A549 (cell line): Measurements from ENCODE around the gene ARAP1.

ENCODE experiments used
- CTCF ChIP-seq: fragments of >200 bp; sonication (Bioruptor Twin); formaldehyde crosslinking; IDR thresholded peaks from 3 replicates; pipeline ENCODE4 v1.5.1; 2016
- EP300 ChIP-seq, 2 experiments: fragments of >200 bp; sonication (Bioruptor Twin); formaldehyde crosslinking; IDR thresholded peaks; 2 replicates in 1 of 2; 3 replicates in 1 of 2; pipeline ENCODE4 v1.6.1; 2016 to 2017
- ESRRA ChIP-seq: fragments of 150-350 bp; IDR thresholded peaks from 2 replicates; pipeline ENCODE4 v1.6.1; 2014; ENCODE audit warnings: mild to moderate bottlenecking, low read length, borderline replicate concordance
- HOXB13 ChIP-seq: fragments of 250-450 bp; sonication (Bioruptor Pico); IDR thresholded peaks from 2 replicates; pipeline ENCODE4 v1.5.0; 2020; ENCODE audit warnings: low read depth, mild to moderate bottlenecking, moderate library complexity
- MAX ChIP-seq: IDR thresholded peaks from 2 replicates; pipeline ENCODE4 v1.6.1; 2012
- POLR2A ChIP-seq: IDR thresholded peaks from 2 replicates; pipeline ENCODE4 v1.6.1; 2012; ENCODE audit warnings: mild to moderate bottlenecking, low read length
- USF2 ChIP-seq: fragments of 450-650 bp; IDR thresholded peaks from 2 replicates; pipeline ENCODE4 v1.6.1; 2014; ENCODE audit warnings: antibody characterized with exemption

- TF ChIP-seq USF2 (no peak), CTCF (no peak), ESRRA (no peak), EP300 (IDR thresholded peaks at IDR 0.05) (no peak), POLR2A (no peak), MAX (no peak), HOXB13 (no peak)
These were observed 6.1 kb upstream of the ARAP1 start for GRCh38 chr11:72758304-72758689.
